Endothelial cell of umbilical vein (primary cell): ENCODE results near the gene NKX2-4. TPM values are rescaled to one million over a fixed set of nuclear protein-coding genes. Genes with fewer than 3 reads are reported as not detected.

ENCODE experiments used
- BruUV-seq: library from RNA; stranded (reverse); fragments of 400-500 nt; replicated peaks from 2 replicates; lab custom pipeline; 2021; lab: Mats Ljungman, UMichigan
- CTCF ChIA-PET: fragments of 300-600, 350-600 bp; sonication (Branson Sonifier 250); formaldehyde crosslinking; loops from one replicate; lab custom pipeline; 2021; ENCODE audit warnings: antibody characterized with exemption, inconsistent platforms; lab: Charles Lee
- POLR2A ChIA-PET: fragments of 300-600, 350-600 bp; sonication (Branson Sonifier 250); formaldehyde crosslinking; loops from one replicate; lab custom pipeline; 2021; ENCODE audit warnings: antibody characterized with exemption, inconsistent platforms; lab: Charles Lee
- DNase-seq: peaks from one replicate; pipeline ENCODE4 v3.0.0-alpha.2; 2011; ENCODE audit warnings: low read depth, low spot score
- FAIRE-seq: peaks from 2 replicates; lab custom pipeline; 2011; peaks lifted over from hg19 to GRCh38; lab: Jason Lieb, UNC
- H2AFZ ChIP-seq: 2 replicates; pipeline ENCODE4 v1.6.0; 2012; ENCODE audit warnings: low read depth, low read length, control low read depth, inconsistent platforms
- H3K27ac ChIP-seq: 2 replicates; pipeline ENCODE4 v1.5.1; 2011; ENCODE audit warnings: low read depth, mild to moderate bottlenecking, control low read depth, low read length, moderate library complexity; ENCODE audit not compliant: insufficient read depth
- H3K27me3 ChIP-seq, 2 experiments: 2 replicates each; pipeline versions ENCODE4 v1.6.0 to v1.6.1; 2011; ENCODE audit warnings: low read length in 2 of 2, mixed read lengths in 1 of 2; ENCODE audit not compliant: control insufficient read depth in 2 of 2, insufficient read depth in 2 of 2
- H3K36me3 ChIP-seq, 2 experiments: 2 replicates in 1 of 2; 3 replicates in 1 of 2; pipeline ENCODE4 v1.5.1; 2011; ENCODE audit warnings: low read length in 2 of 2, mild to moderate bottlenecking in 1 of 2, moderate library complexity in 1 of 2; ENCODE audit not compliant: control insufficient read depth in 2 of 2, insufficient read depth in 2 of 2; ENCODE audit errors: extremely low read depth in 1 of 2
- H3K4me1 ChIP-seq: 3 replicates; pipeline ENCODE4 v1.5.1; 2011; ENCODE audit warnings: mild to moderate bottlenecking, low read length; ENCODE audit not compliant: control insufficient read depth, insufficient read depth; ENCODE audit errors: extremely low read depth
- H3K4me2 ChIP-seq: 2 replicates; pipeline ENCODE4 v1.6.1; 2011; ENCODE audit warnings: low read length, control low read depth, mixed read lengths; ENCODE audit not compliant: insufficient read depth
- H3K4me3 ChIP-seq, 3 experiments: fragments of 200-600 bp in 1 of 3; sonication (generic), shearing (Covaris generic) in 1 of 3; replicated peaks in 1 of 3; 2 replicates each; pipeline ENCODE4 v1.5.1; 2011 to 2016; ENCODE audit warnings: control low read depth in 3 of 3, low read length in 3 of 3, mild to moderate bottlenecking in 2 of 3, inconsistent platforms in 1 of 3, low read depth in 1 of 3, moderate library complexity in 1 of 3; ENCODE audit not compliant: insufficient read depth in 1 of 3
- H3K79me2 ChIP-seq: 2 replicates; pipeline ENCODE4 v1.6.0; 2012; ENCODE audit warnings: low read length, inconsistent platforms; ENCODE audit not compliant: control insufficient read depth, insufficient read depth
- H3K9ac ChIP-seq: replicated peaks from 2 replicates; pipeline ENCODE3; 2011; ENCODE audit warnings: low read length, control low read depth; ENCODE audit not compliant: insufficient read depth; ENCODE audit errors: extremely low read depth
- H3K9me1 ChIP-seq: replicated peaks from 3 replicates; pipeline ENCODE4 v1.6.0; 2011; ENCODE audit warnings: mild to moderate bottlenecking, low read length; ENCODE audit not compliant: control insufficient read depth, insufficient read depth; ENCODE audit errors: extremely low read depth
- H3K9me3 ChIP-seq: replicated peaks from 2 replicates; pipeline ENCODE4 v1.5.1; 2012; ENCODE audit warnings: low read length, inconsistent platforms; ENCODE audit not compliant: control insufficient read depth, insufficient read depth
- H4K20me1 ChIP-seq: replicated peaks from 2 replicates; pipeline ENCODE3; 2011; ENCODE audit warnings: mild to moderate bottlenecking, low read length; ENCODE audit not compliant: control insufficient read depth, insufficient read depth; ENCODE audit errors: extremely low read depth
- EZH2 ChIP-seq: IDR thresholded peaks from 2 replicates; pipeline ENCODE4 v1.6.1; 2012; ENCODE audit warnings: borderline replicate concordance, low read depth, mild to moderate bottlenecking, moderate library complexity, low read length, inconsistent platforms; ENCODE audit not compliant: severe bottlenecking
- FOS ChIP-seq: IDR thresholded peaks from 2 replicates; pipeline ENCODE4 v1.6.1; 2011; ENCODE audit warnings: mild to moderate bottlenecking, low read length, moderate library complexity, borderline replicate concordance; ENCODE audit not compliant: insufficient read depth
- GATA2 ChIP-seq: IDR thresholded peaks from 2 replicates; pipeline ENCODE4 v1.7.0; 2011; ENCODE audit warnings: low read depth, mild to moderate bottlenecking, moderate library complexity, mixed read lengths, low read length; ENCODE audit not compliant: insufficient read length, insufficient read depth
- JUN ChIP-seq: IDR thresholded peaks from 2 replicates; pipeline ENCODE4 v1.6.1; 2011; ENCODE audit warnings: borderline replicate concordance, low read depth; ENCODE audit not compliant: insufficient read length, insufficient read depth
- MAX ChIP-seq: IDR thresholded peaks from 2 replicates; pipeline ENCODE4 v1.6.1; 2011; ENCODE audit not compliant: insufficient read depth, insufficient read length
- MYC ChIP-seq: IDR thresholded peaks from one replicate; pipeline ENCODE4 v1.6.1; 2011; ENCODE audit warnings: mild to moderate bottlenecking, low read depth, low read length
- POLR2A ChIP-seq: IDR thresholded peaks from 2 replicates; pipeline ENCODE4 v1.6.1; 2012; ENCODE audit warnings: low read depth, mild to moderate bottlenecking, control low read depth, low read length
- POLR2AphosphoS5 ChIP-seq: IDR thresholded peaks from 2 replicates; pipeline ENCODE4 v1.6.1; 2012; ENCODE audit warnings: low read depth, mild to moderate bottlenecking, control low read depth, low read length, moderate library complexity; ENCODE audit not compliant: insufficient read depth
- dilution Hi-C: fragments of 300-500 bp; cut with MboI; formaldehyde crosslinking; loops from one replicate; pipeline ENCODE4 v1.15.0; 2019; ENCODE audit warnings: low sequenced_read_pairs; ENCODE audit not compliant: extremely low pct_ligation_motif_present
- intact Hi-C: fragments of 100-400 bp; cut with micrococcal nuclease; formaldehyde crosslinking; loops from one replicate; pipeline ENCODE4 v1.10.0; 2022
- polyA plus RNA-seq, 4 experiments: library from polyadenylated mRNA; depleted of rRNA in 3 of 4; stranded (reverse) in 3 of 4; unstranded in 1 of 4; fragments of >200 nt; gene quantifications; 2 replicates each; pipeline versions ENCODE4 v1.2.1 to v1.2.3, GENCODE V29; 2011 to 2012; ENCODE audit warnings: missing spikeins in 1 of 4
- total RNA-seq: library from RNA; stranded (reverse); gene quantifications from 2 replicates; pipeline ENCODE4 v1.2.3, GENCODE V29; 2021
- TF ChIP-seq, protein P1 (sequence below), 2 donors: IDR thresholded peaks; 1 replicate in 1 of 2; 2 replicates in 1 of 2; pipeline ENCODE4 v1.5.1; 2011; ENCODE audit warnings: low read length in 2 of 2, mild to moderate bottlenecking in 2 of 2, moderate library complexity in 2 of 2, control low read depth in 1 of 2, inconsistent platforms in 1 of 2, low read depth in 1 of 2; ENCODE audit not compliant: insufficient read depth in 1 of 2; ENCODE audit errors: extremely low read depth in 1 of 2

NKX2-4 gene
- total and polyA plus RNA-seq, 2 donors (not counting 3 experiments of a cell fraction or from before 2014, with no cell fraction given) = not detected

DNA sequence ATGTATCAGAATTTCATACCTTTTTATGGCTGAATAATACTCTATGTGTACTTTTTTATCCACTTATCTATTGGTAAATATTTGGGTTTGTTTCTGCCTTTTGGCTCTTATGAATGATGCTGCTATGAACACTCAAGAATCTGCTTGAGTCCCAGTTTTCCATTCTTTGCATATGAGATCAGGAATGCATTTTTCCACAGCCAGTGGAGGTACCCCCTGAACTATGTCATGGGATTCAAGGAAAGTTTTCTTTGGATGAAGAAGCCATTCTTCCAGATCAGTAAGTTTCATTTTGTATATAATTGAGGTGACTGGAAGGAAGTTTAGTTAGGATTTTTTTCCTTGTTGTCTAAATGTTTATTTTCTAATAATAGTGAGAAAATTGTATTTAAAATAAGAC is 40.9 kb downstream of the NKX2-4 start:
- Histone ChIP-seq H3K27me3 (no peaks in the 10 kb centered on the region), H3K27ac (no peak overlapping the region), H3K4me1 (peaks cover 20% of the 10 kb centered on the region), H3K79me2 (no peaks in the 10 kb centered on the region), H3K9me3 (no peaks in the 10 kb centered on the region), H3K9me1 (no peaks in the 10 kb centered on the region), H3K9ac (no peak overlapping the region), H3K36me3 (peaks cover 2 to 13% of the 10 kb centered on the region in 2 experiments), H2AFZ (no peak overlapping the region), H3K4me3 (no peak overlapping the region), H4K20me1 (peaks cover 2% of the 10 kb centered on the region), H3K4me2 (no peak overlapping the region)
- CTCF ChIA-PET = interaction anchor here (0.9 to 2.0 kb wide), 2 partner anchors 12 to 44 kb away, joined by 3 to 10 read pairs; no protein-coding TSS in a partner anchor
- intact Hi-C loops (no loop called here), dilution Hi-C loops (no loop called here)
- BruUV-seq = no TSS peak
- FAIRE-seq (no peak), DNase-seq (no peak)
- POLR2A ChIA-PET = no interaction called here
- TF ChIP-seq MAX (no peak), FOS (no peak), MYC (no peak), GATA2 (no peak), POLR2AphosphoS5 (no peak), POLR2A (no peak), JUN (no peak), EZH2 (no peak)
- TF ChIP-seq, protein P1, sequence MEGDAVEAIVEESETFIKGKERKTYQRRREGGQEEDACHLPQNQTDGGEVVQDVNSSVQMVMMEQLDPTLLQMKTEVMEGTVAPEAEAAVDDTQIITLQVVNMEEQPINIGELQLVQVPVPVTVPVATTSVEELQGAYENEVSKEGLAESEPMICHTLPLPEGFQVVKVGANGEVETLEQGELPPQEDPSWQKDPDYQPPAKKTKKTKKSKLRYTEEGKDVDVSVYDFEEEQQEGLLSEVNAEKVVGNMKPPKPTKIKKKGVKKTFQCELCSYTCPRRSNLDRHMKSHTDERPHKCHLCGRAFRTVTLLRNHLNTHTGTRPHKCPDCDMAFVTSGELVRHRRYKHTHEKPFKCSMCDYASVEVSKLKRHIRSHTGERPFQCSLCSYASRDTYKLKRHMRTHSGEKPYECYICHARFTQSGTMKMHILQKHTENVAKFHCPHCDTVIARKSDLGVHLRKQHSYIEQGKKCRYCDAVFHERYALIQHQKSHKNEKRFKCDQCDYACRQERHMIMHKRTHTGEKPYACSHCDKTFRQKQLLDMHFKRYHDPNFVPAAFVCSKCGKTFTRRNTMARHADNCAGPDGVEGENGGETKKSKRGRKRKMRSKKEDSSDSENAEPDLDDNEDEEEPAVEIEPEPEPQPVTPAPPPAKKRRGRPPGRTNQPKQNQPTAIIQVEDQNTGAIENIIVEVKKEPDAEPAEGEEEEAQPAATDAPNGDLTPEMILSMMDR (IDR thresholded peaks at IDR 0.05; ENCODE audit: extremely low read depth in 1 of 2, insufficient read depth in 1 of 2, low read depth in 1 of 2, low read length in 2 of 2) = no peak
